ENCODE measurements around the gene CLN3.

CLN3 gene

GRCh38 chr16:28499854-28500253 lies 8.0 kb upstream of the CLN3 start:
- no peak for TF ChIP-seq CTCF (IDR thresholded peaks at IDR 0.05; ENCODE audit: low read depth, low read length)
- no peak for DNase-seq (ENCODE audit: extremely low read depth, low read depth)

DNA sequence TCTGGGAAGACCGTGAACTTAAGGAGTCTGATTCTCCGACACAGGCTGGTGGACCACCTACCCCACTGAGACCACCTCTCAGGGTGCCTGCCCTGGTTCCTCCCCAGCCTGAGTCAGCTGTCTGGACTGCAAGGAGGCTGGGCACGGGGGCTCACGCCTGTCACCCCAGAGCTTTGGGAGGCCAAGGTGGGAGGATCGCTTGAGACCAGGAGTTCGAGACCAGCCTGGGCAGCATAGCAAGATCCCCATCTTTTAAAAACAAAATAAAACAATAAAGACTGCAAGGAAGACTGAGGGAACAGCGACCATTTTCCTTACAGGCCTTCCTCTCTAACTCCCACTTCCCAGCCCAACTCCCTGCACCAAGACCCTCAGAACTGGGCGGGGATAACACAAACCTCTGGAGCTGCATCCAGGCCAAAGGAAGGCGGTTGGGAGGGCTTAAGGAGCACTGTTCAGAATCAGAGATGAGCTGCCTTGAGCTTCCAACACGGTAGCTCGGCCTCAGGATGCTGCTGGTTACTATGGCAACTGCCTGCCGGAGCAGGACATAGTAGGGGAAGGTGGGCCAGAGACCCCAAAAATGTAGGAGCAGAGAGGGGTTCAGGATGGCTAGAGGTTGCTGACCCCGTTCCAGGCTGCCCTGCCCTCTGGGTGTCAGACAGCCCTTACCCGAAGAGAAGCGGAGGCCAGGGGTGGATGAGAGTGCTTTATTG lies 7.0 kb upstream of the CLN3 start:
- no peak for DNase-seq (ENCODE audit: extremely low read depth, low read depth)
- TF ChIP-seq CTCF (IDR thresholded peaks at IDR 0.05; ENCODE audit: low read depth, low read length), result no peak

DNA sequence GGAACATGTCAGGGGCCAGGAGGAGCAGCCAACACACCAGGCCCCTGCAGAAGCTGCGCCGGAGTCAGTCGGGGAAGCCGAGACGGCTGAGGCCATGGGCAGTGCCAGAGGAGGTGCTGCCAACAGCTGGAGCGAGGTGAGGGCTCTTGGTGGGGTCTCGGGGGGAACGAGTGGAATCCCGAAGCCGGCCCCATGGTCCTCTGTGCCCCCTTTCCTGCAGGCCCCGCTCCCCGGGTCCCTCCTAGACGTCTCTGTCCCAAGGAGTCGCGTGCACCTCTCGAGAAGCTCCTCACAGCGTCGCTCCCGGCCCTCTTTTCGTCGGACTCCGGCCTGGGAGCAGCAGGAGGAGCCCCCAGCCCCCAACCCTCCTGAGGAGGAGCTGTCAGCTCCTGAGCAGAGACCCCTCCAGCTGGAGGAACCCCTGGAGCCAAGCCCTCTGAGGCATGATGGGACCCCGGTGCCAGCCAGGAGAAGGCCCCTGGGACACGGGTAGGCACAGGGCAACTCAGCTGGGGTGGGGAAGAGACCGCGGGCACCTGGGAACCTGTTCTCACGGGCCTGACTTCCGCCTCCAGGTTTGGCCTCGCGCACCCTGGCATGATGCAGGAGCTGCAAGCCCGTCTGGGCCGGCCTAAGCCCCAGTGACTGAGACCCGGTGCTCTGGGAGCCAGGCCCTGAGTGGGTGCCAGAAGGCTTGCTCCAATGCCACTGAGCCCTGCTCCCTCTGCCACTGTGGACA lies 6.2 kb upstream of the CLN3 start:
- no peak for TF ChIP-seq CTCF (IDR thresholded peaks at IDR 0.05; ENCODE audit: low read depth, low read length)
- no peak for DNase-seq (ENCODE audit: extremely low read depth, low read depth)

DNA sequence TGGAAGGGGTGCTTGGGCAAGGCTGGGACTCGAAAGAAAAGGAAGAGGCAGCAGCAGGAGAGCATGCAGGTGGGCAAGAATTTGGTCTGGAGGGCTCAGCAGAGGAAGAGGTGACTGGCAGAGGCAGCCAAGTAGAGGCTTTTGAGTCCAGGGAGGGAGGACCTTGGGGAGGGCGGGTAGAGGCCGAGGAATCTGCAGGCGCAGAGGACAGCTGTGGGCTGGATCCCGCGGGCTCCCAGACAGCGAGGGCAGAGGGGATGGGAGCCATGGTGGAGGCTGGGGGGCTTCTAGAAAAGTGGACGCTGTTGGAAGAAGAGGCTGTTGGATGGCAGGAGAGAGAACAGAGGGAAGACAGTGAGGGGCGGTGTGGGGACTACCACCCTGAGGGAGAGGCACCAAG lies 5.5 kb upstream of the CLN3 start:
- no peak for TF ChIP-seq CTCF (IDR thresholded peaks at IDR 0.05; ENCODE audit: low read depth, low read length)
- no peak for DNase-seq (ENCODE audit: extremely low read depth, low read depth)

DNA sequence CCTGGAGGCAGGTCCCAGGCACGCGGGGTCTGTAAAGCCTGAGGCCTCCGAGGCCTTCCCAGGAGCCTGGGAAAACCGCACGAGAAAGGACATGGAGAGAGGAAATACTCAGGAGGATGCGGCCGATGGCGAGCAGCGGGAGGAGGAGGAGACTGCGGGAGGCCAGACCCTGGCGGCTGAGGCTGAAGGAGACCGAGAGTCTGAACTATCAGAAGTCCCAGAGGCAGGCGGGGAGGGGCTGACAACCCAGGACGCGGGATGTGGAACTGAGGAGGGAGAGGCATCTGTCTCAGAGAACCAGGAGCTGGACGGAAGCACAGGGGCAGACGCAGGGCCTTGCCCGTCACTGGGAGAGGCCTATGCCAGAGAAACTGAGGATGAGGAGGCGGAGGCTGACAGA lies 5.0 kb upstream of the CLN3 start:
- DNase-seq (ENCODE audit: extremely low read depth, low read depth), result no peak
- no peak for TF ChIP-seq CTCF (IDR thresholded peaks at IDR 0.05; ENCODE audit: low read depth, low read length)

DNA sequence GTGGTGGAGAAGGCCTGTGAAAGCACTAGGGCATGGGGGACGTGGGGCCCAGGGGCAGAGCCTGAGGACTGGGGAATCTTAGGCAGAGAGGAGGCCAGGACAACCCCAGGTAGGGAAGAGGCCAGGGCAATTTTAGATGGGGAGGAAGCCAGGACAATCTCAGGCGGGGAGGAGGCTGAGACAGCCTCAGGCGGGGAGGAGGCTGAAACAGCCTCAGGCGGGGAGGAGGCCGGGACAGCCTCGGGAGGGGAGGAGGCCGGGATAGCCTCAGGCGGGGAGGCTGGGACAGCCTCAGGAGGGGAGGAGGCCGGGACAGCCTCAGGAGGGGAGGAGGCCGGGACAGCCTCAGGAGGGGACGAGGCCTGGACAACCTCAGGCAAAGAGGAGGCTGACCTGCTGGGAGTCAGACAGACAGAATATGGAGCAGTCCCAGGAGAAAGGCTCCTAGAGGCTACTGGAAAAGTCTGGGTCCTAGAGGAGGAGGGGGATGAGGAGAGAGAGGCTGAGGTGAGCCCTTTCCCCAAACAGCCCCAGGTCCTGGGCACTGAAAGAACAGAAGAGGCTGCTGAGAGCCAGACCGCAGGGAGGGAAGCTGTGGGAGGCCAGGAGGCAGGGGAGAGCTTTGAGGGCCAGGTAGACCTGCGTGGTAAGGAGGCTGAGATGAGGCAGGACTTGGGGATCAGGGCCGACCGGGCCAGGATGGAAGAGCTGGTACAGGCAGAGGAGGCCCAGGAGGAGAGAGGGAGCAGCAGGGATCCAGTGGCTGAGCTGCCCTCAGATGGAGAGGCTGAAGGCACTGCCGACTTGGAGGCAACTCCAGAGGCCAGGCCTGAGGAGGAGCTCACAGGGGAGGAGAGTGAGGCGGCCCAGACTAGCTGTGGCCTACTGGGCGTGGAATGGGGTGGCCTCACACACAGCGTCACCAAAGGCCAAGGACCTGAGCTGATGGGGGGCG lies 4.2 kb upstream of the CLN3 start:
- no peak for DNase-seq (ENCODE audit: extremely low read depth, low read depth)
- no peak for TF ChIP-seq CTCF (IDR thresholded peaks at IDR 0.05; ENCODE audit: low read depth, low read length)
